Fibroblast of skin of back (primary cell): ENCODE measurements around the gene FBH1.
A peak's percentile ranks its signal among the peaks of the same experiment; 100 is the strongest.
"Not testable (repeated sequence)": the region's sequence is repeated elsewhere in the genome, so short reads cannot be mapped to it uniquely, and the experiment has no call there.

Experiments used
- DNase-seq: peaks from one replicate; pipeline ENCODE4 v3.0.0-alpha.2; 2013

FBH1 gene

DNA sequence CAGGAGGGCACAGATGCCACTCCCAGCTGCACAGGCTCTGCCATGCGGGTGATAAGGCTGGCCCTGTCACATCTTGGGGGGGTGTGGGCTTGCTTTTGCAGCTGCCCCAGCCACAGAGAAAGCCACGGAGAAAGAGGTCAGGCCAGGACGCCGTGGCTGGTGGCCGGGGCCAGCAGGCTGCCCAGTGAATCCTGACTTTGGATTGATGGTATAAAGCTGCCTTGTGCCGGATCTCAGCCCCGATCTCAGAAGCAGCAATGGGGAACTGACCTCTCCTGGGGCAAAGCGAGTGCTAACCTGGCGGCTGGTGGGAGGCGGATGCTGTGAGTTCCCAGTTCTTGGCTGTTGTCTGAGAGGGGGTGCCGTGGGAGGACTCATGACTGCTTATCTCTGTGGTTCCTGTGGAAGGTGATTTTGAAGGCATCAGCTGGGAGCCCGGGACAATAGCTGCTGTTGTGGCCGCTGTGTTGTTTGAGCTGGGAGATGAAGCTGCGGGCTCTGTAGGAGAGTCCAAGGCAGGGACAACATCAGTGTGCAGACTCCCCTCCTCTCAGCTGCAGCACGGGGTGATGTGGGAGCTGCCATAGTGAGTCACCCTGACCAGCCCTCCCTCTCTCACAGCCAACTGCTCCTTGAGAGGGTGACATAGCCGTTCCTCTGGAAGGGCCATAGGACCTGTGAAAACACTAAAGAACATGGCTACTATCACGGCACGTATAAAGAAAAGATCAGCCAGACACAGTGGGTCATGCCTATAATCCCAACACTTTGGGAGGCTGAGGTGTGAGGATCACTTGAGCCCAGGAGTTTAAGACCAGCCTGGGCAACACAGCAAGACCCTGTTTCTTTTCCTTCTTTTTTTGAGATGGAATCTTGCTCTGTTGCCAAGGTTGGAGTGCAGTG, 70.3 kb downstream of the FBH1 start:
- peak; percentile 24 for DNase-seq

GRCh38 chr10:5960973-5961275, 70.9 kb downstream of the FBH1 start:
- DNase-seq: not testable (repeated sequence)

DNA sequence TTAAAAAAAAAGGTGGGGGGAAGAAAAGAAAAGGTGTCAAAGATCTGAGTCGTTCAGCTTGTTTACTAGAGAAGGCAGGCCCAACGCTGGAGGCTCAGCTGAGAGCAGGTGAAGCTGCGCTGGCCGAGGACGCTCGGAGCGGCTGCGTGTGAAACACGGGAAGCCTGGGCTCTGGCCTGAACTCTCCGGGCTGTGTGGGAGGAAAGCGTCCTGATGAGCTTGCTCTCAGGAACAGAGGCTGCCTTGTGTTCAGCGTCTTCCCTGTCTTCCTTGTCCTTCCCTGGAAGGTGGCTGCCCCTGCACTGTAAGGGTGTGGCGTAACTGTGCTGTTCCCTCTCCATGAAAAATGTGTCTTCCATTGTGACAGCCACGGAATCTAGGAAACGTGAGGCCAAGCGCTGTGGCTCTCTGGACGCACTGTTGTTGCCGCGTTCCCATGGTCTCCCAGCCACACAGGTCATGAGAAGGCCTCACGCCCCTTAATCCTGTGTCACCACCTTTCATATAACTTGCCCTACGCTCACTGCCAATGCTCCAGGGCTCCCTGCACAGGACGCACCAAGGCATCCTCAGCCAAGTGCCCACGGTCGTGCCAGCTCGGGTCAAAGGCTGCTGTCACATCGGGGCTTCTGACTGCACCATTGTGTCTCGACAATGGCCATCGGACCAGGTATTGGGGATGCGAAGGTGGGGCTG, 71.5 kb downstream of the FBH1 start:
- no peak for DNase-seq

GRCh38 chr10:5962358-5962940, 72.4 kb downstream of the FBH1 start:
- not testable (repeated sequence) for DNase-seq

GRCh38 chr10:5963071-5963470, 73.0 kb downstream of the FBH1 start:
- DNase-seq: no peak

GRCh38 chr10:5963591-5963990, 73.5 kb downstream of the FBH1 start:
- DNase-seq: no peak

DNA sequence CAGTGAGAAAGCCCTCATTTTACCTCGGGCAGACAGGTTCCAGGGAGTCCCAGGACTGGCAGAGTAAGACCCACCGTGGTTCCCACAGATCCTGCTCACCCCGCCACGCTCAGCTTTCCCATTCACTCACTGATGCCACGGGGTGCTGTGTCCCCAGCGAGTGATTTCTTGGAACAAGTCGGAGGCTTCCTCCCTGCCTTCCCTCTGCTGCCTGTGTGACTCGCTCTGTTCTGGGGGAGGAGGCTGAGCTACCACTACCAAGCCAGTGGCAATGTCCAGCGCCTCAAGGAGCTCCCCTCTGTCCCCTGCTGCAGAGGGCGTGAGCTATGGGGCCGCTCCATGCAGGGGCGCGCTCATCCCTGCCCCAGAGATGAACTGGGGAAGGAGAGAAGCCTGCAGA, 74.7 kb downstream of the FBH1 start:
- DNase-seq: no peak

DNA sequence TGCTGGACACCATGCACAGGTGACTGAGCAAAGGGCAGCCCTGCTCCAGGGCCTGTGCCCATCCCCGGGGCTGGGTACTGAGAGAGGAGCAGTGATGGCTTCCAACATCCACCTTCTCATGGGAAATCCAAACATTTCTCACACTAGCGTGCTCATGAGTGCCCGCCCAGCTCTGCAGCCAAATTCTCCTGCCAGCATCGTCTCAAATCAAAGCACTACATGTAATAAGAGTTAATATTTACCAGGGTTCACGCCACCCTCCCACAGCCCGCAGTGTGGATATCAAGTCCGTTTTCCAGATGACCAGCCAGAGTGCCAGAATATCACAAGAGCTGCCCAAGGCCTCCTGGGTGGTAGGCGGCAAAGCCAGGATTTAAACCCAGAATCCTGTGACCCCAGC, 75.2 kb downstream of the FBH1 start:
- no peak for DNase-seq

GRCh38 chr10:5968037-5968680, 78.1 kb downstream of the FBH1 start:
- no peak for DNase-seq

DNA sequence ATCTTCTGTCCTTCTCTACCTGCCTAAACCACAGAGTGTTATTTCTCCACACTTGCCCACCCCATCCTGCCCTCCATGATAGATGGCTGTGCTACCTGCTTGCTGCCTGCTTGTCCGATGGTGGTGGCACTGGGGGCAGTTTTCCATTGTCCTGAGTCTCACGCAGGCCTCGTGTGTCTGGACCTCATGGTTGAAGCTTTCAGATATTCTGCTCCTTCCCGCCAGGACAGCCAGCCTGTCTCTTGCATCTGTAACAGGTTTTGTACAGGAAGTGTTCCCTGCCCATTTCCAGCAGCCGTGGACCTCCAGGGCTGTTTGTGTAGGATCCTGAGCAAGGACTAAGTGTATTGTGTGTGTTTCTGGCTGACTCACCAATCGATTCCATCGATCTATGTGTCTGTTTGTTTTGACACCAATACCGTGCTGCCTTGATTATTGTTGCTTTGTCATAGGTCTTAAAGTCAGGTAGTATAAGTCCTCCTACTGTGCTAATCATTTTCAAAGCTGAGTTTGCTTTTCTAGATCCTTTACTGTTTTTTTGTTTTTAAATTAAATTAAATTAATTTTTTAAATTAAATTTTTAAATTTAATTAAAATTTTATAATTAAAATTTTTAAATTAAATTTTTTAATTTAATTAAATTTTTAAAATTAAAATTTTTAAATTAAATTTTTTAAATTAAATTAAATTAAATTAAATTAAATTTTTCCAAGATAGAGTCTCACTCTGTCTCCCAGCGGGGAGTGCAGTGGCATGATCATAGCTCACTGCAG, 78.8 kb downstream of the FBH1 start:
- no peak for DNase-seq

- DNase-seq: no peak
These were observed 80.0 kb downstream of the FBH1 start for GRCh38 chr10:5970066-5970465.

GRCh38 chr10:5970527-5970926, 80.5 kb downstream of the FBH1 start:
- no peak for DNase-seq

GRCh38 chr10:5971315-5971832, 81.3 kb downstream of the FBH1 start:
- DNase-seq: no peak

- DNase-seq: no peak
These were observed 81.8 kb downstream of the FBH1 start for GRCh38 chr10:5971886-5972285.

DNA sequence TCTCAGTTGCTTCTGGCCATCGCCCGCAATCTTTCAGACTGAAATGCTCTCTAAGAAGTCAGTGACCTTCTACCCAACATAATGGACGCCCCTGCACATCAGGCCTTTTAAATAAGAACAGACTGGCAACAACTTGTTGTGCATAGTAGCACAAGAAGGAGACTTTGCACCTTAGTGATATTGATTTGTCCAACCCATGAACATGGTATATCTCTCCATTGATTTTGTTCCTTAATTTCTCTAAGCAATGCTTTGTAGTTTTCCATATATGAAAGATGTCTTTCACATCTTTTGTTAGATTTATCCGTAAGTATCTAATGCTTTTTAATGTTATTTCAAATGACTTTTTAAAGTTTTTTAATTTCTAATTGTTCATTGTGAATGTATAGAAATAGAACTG, 83.0 kb downstream of the FBH1 start:
- no peak for DNase-seq

DNA sequence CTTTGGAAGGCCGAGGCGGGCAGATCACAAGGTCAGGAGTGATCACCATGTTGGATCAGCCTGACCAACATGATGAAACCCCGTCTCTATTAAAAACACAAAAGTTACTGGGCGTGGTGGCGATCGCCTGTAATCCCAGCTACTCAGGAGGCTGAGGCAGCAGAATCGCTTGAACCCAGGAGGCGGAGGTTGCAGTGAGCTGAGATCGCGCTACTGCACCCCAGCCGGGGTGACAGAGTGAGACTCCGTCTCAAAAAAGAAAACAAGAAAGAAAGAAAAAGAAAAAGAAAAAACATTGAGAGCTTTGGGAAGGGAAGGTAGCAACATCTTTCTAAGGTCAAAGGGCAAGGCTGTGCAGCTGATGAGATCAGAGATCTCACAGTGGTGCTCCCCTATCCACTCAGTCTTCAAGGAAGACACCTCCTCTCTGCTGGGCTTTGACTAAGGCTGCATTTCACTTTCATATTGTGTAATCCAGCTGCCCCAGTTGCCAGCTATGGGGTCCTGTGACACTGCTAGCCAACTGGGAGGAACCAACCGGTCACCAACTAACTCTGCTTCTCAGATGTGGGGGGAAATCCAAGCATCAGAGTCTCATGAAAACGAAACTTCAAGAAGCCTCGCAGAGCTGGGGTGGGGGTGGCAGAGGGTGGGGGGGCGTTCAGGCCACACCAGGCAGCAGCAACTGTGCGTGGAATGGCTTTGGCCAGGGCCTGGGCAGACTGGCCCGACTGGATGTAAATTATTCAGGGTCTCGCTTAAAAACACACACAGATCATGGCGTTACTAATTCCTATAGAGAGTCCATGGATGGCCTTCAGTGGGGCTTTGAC, 85.8 kb downstream of the FBH1 start:
- DNase-seq: no peak

DNA sequence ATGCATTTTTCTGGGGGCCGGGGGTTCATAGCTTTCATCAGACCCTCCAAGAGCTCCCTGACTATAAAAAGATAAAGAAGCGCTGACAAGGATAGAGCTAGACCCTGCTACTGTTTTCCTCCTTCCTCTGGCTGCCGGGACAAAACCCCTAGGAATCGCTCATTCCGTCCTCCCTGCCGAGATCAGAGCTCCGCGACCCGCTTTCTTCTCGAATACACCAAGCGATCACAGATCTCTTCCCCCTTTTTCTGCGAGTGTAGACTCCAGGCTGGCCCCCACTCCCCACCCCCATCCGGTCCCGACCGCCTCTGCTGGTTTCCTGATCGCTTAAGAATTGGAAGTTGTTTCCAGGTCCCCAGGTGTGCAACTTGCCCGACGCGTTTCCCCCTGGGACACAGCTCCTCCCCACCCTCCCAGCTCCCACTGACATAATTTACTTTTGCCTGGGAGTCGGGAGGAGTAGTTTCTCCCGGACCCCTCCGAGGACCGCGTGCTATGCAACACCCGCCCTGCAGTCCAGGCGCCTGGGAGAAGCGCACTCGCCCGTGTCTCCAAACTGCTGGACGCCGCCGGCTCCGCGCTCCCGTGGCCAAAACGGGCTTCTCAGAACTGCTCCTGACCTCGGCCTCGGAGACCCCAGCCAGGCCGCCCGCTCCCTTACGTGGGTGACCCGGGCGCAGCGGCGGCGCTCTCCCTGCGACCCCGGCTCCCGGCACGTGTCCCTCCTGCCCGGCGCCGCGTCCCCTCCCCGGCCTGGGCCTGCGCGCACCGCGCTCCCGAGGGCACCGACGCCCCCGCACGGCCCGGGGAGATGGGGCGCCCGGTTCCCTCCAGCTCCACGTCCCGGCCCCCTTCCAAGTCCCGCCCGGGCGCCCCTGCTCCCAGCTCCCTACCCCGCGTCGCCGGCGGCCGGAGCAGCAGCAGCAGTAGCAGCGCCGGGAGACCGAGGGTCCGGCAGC, 86.7 kb downstream of the FBH1 start:
- DNase-seq: peak; percentile 41

- peak; percentile 71 for DNase-seq
These were observed 87.6 kb downstream of the FBH1 start, which contains the start of gene IL15RA for GRCh38 chr10:5977471-5978229. Gene IL15RA, minus strand, starts transcription at chr10:5977543. Its CDS starts 51 bp downstream, at chr10:5977492.

- no peak for DNase-seq
These were observed 88.1 kb downstream of the FBH1 start for GRCh38 chr10:5978230-5978489.
